EH (cell line): Measurements from ENCODE around the gene CCNA2.

ENCODE experiments used
- DNase-seq: peaks from one replicate; pipeline ENCODE4 v3.0.0-alpha.2; 2015; ENCODE audit warnings: low read depth

CCNA2 gene

DNA sequence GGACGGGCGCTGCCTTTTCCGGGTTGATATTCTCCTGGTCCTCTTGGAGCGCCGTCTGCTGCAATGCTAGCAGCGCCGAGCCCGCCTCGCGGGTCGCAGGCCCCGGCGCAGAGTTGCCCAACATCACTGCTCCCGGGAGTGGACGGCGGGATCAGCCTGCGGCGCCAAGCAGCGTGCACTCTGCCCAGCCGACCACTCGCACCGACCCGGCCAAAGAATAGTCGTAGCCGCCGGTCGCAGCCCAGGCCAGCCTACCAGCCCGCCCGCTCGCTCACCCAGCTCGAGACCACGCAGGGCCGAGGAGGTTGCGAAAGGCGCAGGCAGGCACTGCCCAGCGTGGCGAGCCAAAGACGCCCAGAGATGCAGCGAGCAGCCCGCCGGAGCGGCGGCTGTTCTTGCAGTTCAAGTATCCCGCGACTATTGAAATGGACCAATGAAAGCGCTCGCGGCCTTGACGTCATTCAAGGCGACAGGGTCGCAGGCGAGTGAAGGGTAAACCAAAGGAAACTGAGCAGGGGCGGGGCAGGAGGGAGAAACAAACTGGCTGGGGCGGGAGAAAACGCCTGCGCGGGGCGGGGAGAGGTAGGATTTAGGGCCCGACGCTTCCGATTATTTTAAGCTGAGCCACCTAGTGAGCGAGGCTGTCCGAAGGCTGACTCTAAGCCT lies at the start of gene CCNA2:
Gene CCNA2 (minus strand): TSS at position 379 of the 666 bp plus-strand sequence. CDS start 255 bp downstream, at position 124.
- peak; percentile 95 for DNase-seq

DNA sequence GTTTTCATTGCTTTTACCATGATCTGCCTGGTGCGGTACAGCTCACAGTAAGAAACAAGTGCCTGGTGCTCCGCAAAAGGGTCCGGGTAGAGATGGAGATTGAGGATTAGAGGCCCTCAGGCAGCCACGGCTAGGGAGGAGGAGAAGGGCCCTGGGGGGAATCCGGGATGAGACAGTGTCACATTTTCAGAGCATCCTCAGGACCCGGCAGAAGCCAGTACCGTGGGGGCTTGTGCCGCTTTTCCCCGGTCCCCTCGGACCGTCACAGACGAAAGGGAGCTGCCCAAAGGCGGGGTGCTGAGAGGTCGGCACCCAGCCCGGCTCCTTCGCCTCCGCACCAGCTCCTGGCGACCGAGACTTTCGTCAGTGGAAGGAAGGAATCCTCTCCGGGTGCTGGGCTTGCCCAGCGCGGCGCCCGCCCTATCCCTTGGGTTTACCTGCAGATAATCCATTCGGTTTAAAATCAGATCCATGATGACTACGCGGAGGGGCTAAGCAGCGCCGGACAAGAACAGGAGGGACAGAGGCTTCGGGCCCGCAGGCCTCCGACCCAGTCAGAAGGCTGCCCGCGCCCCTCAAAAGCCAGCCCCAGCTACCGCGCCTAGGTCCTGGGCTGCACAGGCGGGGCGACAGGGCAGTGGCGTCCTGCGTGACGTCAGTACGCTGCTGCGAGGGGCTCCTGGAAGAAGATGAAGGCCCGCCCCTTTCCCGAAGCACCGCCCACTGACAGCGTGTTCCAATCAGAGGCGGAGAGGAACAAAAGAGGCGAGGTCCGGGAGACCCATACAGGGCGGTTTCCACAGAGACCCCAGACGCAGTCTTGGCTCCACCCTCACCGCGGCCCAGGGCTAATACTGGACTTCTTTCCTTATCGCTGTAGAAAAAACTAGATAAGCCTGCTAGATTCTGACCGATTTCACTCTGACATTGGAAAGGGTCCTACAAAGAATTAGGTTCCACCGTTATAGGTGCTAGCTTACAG lies 46.4 kb upstream of the CCNA2 start, which contains the start of gene BBS7:
Gene BBS7 (minus strand): TSS at position 634 of the 982 bp plus-strand sequence. CDS start 161 bp downstream, at position 473.
- DNase-seq, result peak; percentile 98

DNA sequence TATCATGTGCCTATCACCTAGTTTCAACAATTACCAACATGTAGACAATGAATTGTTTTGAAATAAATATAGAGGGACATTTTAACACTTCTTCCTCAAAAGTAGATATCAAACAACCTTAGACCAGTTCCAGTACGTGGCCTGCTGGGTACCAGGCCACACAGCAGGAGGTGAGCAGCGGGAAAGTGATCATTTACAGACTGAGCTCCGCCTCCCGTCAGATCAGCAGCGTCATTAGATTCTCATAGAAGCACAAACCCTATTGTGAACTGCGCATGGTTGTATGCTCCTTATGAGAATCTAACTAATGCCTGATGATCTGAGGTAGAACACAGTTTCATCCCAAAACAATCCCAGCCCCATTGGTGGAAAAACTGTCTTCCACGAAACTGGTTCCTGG lies 40.1 kb upstream of the CCNA2 start:
- DNase-seq, result no peak

DNA sequence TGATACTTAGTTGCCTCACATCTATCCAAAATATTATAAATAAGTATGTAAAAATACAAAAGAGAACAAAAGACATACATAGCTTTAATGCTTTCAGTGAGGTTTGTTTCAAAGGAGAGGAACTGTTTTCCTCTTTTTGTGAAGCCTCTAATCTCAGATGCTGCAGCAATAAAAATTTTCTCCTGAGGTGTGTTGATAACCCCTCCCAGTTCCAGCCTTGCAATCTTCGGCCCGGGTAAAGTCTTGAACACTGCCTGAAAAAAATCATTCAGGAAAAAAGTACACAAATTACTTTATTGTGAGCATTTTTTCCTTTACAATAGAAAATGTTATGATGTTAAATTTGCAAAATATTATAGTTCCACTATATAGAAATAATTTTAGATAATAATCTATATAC lies 37.7 kb upstream of the CCNA2 start:
- no peak for DNase-seq

DNA sequence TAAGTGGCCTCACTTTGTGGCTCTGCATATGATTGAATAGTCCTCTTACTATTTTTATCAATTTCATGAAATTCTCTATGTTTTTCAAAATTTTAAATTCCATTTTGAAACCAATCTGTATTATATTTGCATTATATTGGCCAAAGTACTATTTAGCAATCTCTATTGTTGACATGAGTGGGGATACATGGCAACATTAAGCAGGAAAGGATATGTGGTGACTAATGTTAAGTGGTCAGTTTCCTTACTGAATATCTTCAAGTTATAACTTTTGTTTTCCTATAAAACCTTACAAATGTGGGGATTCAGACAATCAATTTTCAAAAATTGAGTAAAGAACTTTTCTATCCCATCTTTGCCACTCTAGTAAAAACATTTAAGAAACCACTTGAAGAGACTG lies 36.4 kb upstream of the CCNA2 start:
- no peak for DNase-seq

DNA sequence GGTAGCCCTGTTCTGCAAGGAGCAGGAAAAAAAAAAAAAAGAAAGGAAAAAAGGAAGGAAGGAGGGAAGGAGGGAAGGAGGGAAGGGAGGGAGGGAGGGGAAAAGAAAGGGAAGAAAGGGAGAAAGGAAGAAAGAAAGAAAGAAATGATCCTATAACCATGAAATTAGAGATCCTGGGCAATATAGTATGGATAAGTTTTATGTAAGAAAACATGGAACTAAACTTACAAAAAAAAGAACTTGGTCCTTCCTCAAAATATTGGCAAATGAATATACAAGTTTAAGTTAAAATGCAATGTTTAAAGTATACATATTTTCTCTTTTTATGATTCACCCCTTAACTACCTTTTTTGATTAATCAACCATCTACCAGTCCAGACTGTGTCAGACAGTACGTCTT lies 27.7 kb upstream of the CCNA2 start:
- no peak for DNase-seq

DNA sequence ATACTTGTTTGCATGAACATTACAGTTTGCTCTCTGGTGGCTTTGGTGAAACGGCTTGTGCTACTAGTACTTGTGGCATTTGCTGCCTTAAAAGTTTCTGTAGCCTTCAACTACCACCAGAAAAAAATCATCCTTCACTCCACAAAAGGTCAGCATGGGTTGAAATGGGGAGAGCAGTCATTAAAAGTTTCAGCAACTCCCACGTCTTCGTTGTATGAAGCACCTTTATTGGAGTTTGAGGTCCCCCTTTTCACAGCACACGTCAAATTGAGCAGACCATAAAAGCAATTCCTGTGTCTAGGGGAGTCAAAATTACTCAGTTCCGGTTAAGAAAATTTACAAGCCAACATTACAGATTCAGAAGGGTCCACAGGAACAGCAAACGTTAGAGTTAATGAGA lies 23.0 kb upstream of the CCNA2 start:
- DNase-seq, result no peak

DNA sequence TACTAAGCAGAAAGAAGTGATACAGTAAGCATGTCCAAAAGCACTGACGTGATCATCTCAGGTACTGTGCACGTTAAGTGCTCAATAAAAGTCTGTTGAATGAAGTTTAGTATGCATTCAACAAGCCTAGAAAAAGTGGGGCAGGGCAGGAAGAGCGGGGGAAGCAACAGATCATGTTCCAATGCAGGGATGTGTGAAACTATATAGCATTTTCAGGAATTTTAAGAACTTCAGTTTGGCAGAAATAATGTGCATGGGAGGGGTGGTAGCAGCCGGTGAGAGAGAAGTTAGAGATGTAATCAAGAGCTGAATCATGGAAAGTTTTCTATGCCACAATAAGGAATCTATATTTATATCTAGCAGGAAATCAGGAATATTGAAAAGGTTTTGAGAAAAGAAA lies 19.2 kb upstream of the CCNA2 start:
- DNase-seq, result peak; percentile 8

DNA sequence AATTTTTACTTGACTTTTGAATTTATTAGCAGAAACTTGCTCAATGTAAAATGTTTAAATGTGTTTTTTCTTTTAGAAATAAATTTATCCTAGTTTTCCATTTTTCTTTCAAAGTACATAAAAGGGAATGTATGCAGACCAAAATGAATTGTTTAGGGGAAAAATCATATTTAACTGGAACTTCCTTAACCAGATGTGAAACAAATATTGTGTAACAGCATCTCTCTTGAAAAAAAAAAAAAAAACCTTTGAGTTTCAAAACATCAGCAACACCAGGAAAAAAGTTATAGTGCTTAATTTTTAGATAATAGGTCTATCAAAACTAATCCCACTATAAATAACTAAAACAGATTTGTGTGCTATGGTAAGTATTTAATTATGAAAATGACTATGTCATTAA lies 14.5 kb upstream of the CCNA2 start:
- no peak for DNase-seq

DNA sequence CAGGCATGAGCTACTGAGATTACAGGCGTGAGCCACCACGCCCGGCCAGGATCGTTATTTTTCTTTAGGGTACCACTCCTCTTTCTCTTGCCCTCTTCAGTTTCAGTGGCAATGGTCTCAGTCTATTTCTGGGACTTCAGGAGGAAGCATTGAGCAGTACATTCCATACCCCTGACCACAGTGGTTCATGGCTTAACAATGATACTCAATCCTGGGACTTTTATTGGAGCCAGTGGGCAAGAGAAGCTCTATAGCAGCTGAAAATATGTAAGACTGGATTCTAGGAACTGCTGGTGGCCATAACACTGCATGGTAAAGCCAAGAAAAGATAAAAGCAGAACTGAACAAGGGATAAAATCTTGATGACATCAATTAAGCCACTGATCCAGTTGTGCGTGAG lies 5.8 kb upstream of the CCNA2 start:
- peak; percentile 51 for DNase-seq

DNA sequence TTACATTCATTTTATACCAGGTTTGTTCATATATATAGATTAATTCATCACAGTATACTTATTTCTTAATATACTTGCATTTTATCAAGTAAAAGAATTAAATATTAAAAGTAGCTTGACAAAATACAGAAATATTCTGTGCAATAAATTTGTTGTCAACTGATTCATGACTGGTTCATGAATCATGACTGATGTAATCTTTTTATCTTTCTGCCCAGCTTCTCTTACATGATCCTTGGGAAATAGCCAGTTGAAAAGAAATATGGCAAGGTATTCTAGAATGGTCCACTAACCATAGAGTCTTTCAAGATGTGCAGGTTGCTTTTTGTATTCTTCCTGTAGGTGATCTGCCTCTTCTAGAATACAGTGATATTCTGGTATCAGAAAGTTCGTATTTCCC lies 4.2 kb upstream of the CCNA2 start:
- DNase-seq, result peak; percentile 49

DNA sequence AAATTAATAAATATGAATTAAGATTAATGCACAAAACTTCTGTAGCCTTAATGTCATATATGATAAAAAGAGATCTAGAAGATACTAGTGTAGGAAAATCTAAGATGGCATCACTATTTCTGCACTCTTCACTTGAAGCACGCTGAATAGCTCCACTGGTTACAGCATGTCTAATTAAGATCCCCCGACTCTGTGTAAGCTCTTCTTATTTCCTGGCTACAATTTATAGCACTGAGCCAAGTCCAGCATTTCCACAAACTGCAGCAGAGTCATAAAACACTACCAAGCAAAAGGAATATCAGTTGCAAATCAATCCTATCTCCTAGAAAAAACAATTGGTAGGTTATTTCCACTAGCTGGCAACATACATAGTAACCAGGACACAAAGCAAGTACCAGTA lies 1.3 kb upstream of the CCNA2 start:
- DNase-seq, result no peak

DNA sequence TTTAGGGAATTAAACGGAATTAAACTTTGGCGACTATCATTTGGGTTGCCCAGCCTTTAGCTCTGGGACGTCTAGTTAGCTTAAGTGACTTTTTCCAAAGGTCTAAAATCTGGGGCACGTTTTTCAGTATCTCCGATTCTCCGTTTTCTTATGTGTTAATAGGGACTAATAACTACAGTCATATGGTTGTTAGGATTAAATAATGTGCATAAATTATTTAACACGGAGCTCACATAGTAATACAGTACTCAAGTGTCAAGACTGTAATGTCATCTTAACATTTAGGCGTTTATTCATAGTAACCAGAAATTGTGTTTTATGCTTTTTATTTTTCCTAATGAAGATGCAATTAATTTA lies 466 bp upstream of the CCNA2 start:
- no peak for DNase-seq

DNA sequence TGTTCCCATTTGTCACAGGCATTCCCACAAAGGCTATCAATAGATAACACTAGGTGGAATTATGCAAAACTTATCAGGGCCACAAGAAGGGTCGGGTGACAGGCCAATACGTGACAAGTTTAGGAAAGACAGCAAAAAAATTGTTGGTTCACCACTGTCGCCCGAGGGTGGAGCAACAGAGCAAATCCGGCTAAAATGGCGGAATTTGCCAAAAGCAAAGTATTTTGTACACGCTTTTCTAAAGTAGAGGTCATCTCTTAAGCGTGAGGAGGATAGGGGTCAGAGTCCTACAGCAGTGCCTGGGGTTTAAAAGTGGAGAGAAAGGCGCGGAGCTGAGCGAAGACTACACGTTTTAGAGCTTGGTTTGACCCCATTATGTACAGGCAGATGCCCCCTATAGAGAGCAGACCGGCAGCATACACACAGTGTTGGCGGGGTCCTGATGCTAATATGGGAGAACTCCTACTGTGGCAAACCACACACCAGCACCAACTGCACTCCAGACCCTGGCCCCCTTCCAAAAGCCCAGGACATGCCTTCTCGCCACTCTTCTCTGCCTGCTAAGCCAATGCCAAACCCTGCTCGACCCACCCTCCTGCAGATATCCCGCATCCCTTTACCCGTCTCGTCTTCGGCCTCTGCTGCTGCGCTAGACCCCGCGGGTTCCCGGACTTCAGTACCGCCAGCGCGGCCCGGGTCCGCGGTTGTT lies 733 bp downstream of the CCNA2 start:
- DNase-seq, result peak; percentile 48

DNA sequence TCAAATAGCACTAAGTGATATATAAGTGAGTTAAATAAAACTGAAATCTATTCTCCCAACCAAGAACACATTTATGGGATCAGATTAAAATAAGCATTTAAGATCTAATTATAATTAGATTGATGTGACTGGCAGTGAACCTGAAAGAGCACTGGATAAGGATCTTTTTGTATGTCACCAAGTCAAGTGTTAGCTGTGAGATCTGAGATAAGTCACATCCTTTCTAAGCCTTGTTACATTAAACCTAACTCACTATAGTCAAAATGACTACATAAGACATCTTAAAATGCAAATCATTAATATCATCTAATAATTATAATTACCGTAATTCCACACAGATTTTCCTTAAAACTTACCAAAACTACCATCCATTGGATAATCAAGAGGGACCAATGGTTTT lies 1.6 kb downstream of the CCNA2 start:
- peak; percentile 10 for DNase-seq

DNA sequence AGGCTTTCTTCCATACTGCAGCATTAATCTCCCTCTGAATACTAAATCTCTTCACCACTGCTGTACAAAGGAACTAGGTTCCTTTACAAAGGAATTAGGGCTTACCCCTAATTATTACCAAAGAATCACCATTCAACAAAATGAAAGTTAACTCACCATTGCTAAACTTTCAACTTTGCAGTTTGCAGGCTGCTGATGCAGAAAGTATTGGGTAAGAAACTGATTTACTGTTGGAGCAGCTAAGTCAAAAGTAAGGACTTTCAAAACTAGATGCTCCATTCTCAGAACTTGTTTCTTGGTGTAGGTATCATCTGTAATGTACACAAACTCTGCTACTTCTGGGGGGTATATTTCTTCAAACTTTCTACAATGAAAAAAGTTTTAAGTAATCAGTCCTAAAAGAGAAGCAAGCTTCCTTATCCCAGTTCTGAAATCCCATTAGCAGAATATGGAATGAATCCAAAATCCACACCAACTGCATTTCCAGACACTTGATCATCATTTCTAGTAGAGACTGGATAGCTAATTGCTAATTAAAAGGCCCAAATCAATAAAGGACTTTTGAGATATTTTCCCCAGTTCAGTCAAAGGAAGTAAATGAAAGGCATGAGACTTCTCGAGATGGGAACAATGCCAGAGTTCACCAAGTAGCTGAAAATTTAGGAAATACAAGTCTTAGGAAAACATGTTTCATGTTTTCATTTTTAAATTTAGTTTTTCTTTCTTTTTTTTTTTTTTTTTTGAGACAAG lies 4.3 kb downstream of the CCNA2 start:
- peak; percentile 59 for DNase-seq

DNA sequence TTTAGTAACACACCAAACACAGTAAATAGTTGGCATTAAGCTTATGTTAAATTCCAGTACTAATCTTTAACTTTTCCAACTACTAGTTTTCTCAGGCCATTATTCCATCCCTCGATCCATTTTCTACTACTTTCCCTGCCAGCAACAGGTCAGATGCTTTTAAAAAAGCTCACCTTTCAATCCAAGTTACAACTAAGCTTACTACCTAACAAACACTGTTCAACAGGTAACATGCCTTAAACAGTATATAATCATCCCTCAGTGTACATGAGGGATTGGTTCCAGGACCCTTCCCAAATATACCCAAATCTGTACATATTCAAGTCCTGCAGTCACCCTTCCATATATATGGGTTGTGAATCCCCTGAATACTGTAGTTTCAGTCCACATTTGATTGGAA lies 5.5 kb downstream of the CCNA2 start:
- DNase-seq, result no peak

DNA sequence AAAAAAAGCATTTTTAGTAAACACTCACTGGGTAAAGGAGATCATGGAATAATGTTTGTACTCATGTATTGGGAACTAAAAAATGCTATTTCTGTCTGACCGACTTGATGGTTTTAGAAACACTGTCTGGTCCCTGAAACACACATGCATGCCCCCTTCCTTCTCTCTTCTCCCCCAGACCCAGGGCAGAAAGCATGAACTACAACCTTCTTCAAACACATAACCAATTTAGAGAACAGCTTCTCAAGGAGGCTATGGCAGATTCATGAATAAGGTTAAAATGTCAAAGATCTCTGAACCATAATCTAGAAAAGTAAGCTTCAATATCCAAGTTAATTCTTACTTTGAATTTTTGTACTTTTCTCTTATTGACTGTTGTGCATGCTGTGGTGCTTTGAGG lies 6.0 kb downstream of the CCNA2 start:
- no peak for DNase-seq

DNA sequence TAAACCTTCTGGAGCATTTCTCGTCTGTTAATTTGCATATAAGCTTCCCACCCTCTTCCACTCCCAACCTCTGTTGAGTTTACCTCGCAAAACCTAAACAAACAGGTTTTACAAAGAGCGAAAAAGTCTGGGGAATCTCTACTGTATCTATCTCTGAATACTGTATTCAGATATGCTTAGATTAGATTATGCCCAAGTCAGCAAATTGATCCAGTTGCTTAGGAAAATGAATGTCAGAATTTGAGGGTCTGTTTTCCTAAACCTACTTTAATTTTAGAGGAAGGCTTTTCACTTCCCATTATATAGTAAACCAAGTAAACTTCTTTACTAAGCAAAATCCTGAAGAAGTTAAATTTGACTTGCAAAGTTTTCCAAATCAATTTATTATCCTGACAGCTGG lies 6.7 kb downstream of the CCNA2 start:
- no peak for DNase-seq

DNA sequence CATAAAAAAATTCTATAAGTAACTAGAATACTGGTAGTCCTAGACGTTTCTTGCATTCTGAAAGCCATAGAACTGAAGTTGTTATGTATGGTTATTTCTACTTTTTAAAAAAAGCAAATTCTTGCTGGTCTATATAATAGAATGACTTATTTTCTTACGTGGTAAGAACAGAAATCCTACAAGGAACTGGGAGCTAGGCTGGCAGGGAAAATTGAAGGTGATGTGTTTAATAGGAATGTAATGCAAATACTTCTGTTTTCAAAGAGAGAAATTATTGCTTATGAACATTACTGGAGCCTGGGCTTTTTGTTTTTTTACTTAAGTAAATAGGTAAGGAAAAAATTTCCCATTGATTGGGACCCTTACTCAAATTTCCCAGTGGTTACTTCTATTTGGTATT lies 8.9 kb downstream of the CCNA2 start:
- peak; percentile 47 for DNase-seq

DNA sequence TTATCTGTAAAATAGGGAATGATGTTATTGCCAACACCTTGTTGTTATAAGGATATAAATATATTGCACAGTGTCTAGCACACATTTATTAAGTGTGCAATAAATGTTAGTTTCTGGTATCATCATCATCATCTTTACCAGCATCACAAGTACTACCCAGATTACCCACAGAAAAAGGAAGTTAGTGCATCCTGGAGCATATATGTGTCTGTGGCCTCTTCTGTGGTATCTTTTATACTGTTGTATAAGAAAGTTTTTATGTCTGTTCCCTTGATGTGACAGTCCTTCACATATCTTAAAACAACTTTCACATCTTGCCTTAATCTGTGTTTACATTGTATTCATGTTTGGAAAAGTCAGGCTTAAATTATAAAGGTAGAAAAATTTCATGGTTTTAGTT lies 12.6 kb downstream of the CCNA2 start:
- no peak for DNase-seq

DNA sequence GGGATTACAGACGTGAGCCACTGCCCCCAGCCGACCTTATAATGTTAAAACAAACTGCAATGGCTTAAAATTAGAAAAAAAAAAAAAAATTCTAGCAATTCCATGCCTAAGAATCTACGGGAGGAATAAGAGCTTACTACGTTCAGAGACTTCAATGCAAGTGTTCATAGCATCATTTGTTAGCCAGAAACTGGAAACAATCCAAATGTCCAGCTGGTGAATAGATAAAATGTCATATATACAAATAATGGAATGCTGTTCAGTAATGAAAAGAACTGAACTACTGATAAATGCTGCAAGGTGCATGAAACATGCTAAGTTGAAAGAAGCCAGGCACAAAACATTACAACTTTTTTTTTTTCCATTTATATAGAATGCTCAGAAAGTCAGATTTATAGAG lies 17.3 kb downstream of the CCNA2 start:
- DNase-seq, result no peak
